ENCODE results near the gene CHAC1.

The CHAC1 gene

DNA sequence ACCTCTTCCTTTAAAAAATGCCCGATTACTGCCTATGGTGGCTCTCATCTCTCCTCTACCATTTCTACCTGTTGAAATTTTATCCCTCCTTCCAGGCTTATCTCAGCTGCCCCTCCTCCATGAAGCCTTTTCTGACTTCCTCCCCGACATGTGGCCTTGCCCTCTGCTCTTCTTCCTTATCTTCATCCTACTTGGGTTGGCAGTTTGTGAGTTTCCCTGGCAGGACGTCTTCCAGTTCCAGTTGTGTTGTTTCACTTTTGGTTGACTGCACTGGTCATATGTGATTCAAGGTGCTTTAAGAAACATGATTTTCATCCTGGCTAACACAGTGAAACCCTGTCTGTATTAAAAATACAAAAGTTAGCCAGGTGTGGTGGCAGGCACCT is 19.8 kb upstream of the CHAC1 start:
- DNase-seq = no peak

DNA sequence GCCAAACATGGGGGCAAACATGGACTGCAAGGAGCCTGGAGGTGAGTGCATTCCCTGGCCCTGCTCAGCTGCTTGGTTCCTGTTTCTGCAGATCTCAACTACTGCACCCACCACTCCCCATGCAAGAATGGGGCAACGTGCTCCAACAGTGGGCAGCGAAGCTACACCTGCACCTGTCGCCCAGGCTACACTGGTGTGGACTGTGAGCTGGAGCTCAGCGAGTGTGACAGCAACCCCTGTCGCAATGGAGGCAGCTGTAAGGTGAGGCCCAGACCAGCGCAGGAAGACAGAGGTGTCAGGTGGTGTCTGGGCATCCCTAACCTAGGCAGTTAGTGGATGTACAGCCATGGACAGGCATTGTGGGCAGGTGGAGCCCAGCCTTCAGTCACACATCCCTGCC is 18.8 kb upstream of the CHAC1 start:
- in situ Hi-C loops (cut with HindIII; ENCODE audit: low pct_ligation_motif_present, low pct_unique_long_range_greater_than_20kb, low sequenced_read_pairs) = no loop called here
- DNase-seq = no peak

More for the DNA sequence above, 19.8 kb upstream of the CHAC1 start:
- in situ Hi-C loops (cut with HindIII; ENCODE audit: low pct_ligation_motif_present, low pct_unique_long_range_greater_than_20kb, low sequenced_read_pairs) = no loop called here

DNA sequence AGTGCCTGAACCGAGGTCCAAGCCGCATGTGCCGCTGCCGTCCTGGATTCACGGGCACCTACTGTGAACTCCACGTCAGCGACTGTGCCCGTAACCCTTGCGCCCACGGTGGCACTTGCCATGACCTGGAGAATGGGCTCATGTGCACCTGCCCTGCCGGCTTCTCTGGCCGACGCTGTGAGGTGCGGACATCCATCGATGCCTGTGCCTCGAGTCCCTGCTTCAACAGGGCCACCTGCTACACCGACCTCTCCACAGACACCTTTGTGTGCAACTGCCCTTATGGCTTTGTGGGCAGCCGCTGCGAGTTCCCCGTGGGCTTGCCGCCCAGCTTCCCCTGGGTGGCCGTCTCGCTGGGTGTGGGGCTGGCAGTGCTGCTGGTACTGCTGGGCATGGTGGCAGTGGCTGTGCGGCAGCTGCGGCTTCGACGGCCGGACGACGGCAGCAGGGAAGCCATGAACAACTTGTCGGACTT is 17.0 kb upstream of the CHAC1 start:
- in situ Hi-C loops (cut with HindIII; ENCODE audit: low pct_ligation_motif_present, low pct_unique_long_range_greater_than_20kb, low sequenced_read_pairs) = no loop called here

DNA sequence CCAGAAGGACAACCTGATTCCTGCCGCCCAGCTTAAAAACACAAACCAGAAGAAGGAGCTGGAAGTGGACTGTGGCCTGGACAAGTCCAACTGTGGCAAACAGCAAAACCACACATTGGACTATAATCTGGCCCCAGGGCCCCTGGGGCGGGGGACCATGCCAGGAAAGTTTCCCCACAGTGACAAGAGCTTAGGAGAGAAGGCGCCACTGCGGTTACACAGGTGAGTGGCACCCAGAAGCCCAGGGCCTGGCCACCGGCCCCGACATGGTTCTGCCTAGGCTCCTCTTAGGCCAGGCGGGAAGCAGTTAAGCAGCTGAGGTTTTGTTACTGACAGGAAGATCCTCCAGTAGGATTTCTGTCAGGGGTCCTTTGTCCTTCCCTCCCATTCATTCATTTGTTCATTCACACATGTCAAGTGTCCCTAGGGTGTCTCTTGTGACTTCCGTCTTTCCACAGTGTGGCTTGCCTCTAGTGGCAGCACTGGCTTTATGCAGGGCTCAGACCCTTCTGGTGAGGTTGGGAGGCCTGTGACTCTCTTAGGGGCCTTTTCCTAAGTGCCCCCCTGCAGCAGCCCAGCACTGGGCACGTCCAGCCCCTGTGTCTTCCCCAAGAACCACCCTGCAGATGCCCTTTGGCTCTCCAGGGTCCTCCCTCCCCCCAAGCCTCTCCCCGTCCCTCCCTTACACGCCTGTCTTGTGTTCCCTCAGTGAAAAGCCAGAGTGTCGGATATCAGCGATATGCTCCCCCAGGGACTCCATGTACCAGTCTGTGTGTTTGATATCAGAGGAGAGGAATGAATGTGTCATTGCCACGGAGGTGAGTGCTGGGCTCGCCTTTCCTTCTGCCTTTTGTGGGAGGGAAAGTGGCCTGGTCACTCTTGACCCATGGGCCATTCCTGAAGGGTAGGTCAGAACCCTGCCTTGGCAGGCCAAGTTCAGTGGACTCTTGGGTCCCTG is 16.3 kb upstream of the CHAC1 start:
- DNase-seq = no peak
- in situ Hi-C loops (cut with HindIII; ENCODE audit: low pct_ligation_motif_present, low pct_unique_long_range_greater_than_20kb, low sequenced_read_pairs) = no loop called here

More for the DNA sequence above, 17.0 kb upstream of the CHAC1 start:
- DNase-seq = no peak

DNA sequence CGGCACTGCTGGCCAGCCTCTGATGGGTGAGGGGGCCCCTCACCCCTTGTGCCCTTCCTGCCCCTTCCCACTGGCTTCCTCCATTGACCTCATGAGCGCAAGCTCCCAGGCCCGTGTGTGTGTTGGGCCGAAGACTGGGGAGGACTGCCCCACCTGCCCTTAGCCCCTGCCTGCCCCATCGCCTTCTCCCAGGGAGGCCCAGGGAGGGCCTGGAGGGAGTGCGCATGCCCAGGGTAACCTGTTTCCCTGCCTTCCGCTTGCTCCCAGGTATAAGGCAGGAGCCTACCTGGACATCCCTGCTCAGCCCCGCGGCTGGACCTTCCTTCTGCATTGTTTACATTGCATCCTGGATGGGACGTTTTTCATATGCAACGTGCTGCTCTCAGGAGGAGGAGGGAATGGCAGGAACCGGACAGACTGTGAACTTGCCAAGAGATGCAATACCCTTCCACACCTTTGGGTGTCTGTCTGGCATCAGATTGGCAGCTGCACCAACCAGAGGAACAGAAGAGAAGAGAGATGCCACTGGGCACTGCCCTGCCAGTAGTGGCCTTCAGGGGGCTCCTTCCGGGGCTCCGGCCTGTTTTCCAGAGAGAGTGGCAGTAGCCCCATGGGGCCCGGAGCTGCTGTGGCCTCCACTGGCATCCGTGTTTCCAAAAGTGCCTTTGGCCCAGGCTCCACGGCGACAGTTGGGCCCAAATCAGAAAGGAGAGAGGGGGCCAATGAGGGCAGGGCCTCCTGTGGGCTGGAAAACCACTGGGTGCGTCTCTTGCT is 15.3 kb upstream of the CHAC1 start:
- in situ Hi-C loops (cut with HindIII; ENCODE audit: low pct_ligation_motif_present, low pct_unique_long_range_greater_than_20kb, low sequenced_read_pairs) = no loop called here
- peak; percentile 87 for DNase-seq

DNA sequence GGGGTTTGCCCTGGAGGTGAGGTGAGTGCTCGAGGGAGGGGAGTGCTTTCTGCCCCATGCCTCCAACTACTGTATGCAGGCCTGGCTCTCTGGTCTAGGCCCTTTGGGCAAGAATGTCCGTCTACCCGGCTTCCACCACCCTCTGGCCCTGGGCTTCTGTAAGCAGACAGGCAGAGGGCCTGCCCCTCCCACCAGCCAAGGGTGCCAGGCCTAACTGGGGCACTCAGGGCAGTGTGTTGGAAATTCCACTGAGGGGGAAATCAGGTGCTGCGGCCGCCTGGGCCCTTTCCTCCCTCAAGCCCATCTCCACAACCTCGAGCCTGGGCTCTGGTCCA is 14.8 kb upstream of the CHAC1 start:
- DNase-seq = no peak
- in situ Hi-C loops (cut with HindIII; ENCODE audit: low pct_ligation_motif_present, low pct_unique_long_range_greater_than_20kb, low sequenced_read_pairs) = no loop called here

DNA sequence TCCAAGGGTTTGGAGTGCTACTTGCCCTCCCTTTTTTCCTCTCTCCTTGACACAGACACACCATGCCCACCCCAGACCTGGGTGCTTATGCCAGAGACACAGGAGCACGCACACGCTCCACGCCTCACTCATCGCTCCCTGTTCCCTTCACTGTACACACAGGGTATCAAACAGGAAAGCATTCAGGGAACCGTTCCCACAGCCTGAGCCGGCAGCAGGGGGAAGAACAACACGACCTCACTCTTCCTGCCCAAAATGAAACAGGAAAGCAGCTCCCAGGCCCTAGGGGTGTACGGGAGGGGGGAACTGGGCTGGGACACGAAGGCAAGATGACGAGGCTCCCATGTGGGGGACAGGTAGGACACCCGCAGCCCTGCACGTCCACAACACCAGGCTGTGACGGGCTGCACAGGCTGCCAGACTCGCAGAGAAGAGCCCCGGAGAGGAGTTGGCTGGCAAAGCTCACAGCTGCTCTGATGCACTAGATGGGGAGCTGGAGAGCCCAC is 12.9 kb upstream of the CHAC1 start:
- in situ Hi-C loops (cut with HindIII; ENCODE audit: low pct_ligation_motif_present, low pct_unique_long_range_greater_than_20kb, low sequenced_read_pairs) = no loop called here

DNA sequence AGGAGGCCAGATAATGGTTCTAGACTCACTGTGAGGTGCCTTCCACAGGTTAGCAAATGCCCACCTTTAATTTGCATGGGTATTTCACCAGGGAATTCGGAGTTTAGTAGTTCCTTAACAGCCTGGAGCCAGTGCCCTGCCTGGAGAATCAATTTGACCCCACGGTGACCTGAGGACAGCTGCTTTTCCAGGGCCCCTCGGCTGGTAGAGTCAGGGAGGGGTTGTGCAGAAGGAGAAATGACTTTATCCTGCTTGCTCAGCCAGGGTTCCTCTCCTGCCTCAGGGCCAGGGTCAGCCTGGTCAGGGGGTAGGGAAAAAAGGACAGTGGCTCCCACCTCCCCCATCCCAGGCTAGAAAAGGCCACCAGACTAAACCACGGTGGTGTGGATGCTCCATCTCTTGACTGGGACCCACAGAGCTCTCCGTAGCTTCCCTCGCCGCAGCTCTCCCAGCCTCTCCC is 12.2 kb upstream of the CHAC1 start:
- in situ Hi-C loops (cut with HindIII; ENCODE audit: low pct_ligation_motif_present, low pct_unique_long_range_greater_than_20kb, low sequenced_read_pairs) = no loop called here
- DNase-seq = no peak

More for the DNA sequence above, 12.9 kb upstream of the CHAC1 start:
- DNase-seq = no peak

DNA sequence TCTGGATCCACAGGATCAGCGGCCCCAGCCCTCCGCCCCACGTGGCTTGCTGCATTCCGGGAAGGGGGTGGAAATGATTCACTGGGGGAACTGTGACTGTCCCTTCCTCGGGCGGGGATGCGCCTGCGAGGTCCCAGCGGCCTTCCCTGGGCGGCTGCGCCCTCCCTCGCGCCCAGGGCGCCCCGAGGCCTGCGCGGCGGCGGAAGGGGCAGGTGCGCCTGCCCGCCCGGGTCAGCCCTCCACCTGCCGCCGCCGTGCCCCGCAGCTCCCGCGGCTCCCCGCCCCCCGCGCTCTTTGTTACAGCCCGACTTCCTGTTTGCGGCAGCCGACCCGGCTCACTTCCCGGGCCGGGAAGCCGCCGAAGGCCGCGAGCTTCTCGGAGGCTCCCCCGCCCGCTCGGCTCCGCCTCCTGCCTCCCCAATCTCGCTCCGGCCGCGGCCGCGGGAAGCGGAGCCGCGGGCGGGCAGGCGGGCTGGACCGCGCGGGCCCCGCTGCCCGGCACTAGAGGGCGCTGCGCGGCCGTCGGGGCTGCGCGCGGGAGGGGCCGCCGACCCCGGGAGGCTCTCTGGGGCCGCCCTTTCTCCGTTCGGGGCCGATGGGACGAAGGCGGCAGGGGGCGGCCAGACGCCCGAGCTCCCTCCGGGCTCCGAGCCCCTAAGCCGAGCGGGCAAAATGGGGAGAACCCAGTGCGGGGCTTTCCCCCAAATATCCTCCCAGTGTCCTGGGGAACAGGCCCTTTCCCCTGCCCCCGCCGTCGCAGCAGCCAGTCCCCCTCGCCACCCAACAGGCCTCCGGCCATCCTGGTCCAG is 11.5 kb upstream of the CHAC1 start:
- in situ Hi-C loops (cut with HindIII; ENCODE audit: low pct_ligation_motif_present, low pct_unique_long_range_greater_than_20kb, low sequenced_read_pairs) = no loop called here
- peak; percentile 85 for DNase-seq

DNA sequence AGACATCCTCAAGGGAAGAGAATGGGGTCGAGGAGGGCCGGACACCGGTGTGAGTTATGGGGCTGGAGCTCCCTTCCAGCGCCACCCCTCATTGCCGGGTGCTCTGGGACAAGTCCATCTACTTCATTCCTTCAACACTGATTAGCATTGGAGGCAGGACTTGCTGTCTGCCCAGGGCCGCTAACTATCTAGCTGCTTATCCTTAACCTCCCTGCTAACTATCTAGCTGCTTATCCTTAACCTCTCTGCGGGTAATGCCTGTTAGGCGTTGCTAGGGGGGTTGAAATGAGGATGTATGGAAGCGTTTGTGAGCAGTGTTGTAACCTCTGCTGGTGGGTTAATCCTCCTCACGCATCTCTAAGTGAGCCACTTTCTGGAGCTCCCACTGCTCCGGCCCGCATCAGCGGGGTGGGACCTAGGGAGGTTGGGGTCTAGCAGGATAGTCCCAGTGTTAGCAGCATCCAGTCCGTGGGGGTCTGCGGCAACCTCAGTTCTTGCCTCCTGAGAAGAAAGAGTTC is 10.9 kb upstream of the CHAC1 start:
- DNase-seq = no peak
- in situ Hi-C loops (cut with HindIII; ENCODE audit: low pct_ligation_motif_present, low pct_unique_long_range_greater_than_20kb, low sequenced_read_pairs) = no loop called here

DNA sequence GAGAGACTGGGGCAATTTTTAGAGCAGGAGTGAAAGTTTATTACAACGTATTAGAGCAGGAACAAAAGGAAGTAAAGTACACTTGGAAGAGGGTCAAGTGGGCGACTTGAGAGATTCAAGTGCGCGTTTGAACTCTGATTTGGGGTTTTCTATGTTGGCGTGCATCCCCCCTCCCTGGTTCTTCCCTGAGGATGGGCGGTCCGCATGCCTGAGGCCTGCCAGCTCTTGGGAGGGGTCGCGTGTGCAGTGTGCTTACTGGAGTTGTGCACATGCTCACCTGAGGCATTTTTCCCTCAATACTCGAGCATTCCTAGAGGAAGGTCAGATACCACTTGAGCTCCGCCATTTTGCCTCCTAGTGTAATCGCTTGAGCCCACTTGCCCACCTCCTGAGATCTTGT is 10.4 kb upstream of the CHAC1 start:
- no peak for DNase-seq
- in situ Hi-C loops (cut with HindIII; ENCODE audit: low pct_ligation_motif_present, low pct_unique_long_range_greater_than_20kb, low sequenced_read_pairs) = no loop called here

DNA sequence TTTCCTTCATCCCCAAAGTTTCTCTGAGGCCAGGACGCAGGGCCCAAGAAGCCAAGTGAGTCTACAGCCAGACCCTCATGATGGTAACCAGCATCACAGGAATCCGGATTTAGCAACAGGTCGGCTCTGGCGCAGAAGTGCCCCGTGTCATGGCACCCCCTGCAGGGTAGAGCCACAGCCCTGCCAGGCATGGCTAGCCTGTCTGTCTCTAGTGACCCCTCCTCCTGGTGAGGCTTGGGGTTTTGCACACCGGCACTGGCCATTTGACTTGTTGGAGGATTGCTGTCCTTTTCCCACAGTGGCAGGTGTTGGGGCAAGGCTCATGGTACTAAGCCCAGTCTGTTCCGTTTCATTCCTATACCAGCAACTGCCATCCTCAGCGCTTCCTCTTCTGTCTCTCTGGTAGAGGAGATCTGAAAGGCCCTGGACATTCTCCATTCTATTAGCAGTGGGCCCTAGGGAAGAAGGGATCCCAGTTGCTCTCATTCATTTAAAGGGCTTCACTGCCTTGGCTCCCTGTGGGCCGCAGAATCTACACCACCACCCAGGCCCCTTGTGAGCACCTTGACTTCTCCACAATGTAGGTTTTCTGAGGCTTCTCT is 9.4 kb upstream of the CHAC1 start:
- in situ Hi-C loops (cut with HindIII; ENCODE audit: low pct_ligation_motif_present, low pct_unique_long_range_greater_than_20kb, low sequenced_read_pairs) = no loop called here
- DNase-seq = no peak

DNA sequence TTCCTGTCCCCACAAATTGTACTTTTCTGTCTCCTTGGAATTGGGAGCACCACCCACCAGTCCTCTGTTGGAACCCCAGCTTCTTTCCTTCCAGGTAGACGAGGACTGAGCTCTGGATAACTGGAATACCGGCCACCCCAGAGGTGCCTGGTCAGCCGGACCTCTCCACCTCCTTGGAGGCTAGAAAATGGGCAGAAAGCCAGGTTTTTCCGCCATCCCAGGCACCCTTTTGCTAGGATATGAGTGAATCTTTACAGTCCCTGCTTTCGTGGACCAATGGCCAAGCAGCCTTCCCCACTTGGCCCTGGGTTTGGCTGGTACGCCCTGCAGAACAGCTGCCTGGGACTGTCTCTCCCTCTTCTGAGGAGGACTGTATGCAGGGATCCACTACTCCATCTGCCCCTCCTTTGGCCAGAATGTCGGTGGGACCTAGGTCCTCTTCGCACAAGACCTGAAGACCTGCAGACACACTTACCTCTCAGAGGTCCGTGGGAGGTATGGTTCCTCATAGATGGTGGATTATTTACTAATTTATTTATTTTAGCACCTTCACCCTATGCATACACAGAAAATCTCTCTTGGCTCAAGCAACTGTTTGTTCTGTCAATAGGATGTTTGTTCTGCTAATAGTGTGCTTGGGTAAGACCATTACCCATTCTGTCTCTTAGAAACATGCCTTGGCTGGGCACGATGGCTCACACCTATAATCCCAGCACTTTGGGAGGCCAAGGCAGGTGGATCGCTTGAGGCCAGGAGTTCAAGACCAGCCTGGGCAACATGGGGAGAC is 8.6 kb upstream of the CHAC1 start:
- in situ Hi-C loops (cut with HindIII; ENCODE audit: low pct_ligation_motif_present, low pct_unique_long_range_greater_than_20kb, low sequenced_read_pairs) = no loop called here
- DNase-seq = no peak

DNA sequence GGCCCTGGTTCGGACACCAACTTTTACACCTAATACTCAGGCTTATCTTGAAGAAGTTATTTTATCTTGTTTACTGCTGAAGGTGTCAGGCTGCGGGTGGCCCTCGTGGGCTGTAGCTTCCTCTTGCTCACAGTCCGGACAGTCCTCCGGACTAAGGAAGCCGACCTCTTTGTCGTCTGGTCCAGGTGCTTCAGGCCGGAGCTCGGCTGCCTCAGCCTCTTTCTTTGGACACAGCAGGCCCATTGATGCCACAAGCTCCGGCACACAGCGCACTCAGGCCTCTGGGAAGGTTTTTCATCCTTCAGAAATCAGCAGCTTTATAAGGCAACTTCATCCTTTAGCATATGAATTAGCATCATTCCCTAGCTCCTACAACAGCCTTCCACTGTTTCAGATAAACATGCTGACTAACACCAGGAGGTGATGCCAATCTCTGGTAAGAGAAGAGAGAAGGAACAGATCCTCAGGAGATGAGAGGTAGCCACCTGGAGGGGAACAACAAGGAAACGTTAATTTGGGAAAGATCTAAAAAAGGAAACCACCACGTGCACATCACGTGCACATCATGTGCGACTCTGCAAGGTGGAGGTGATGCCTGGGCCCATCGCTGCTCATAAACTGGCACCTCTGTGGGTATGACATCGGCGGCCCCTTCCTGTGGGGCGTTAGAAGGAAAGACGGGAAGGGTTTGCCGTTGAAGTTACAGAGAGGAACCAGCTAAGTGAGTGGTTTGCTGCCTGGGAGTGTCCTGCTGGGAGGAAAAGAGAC is 4.4 kb upstream of the CHAC1 start:
- no peak for DNase-seq
- in situ Hi-C loops (cut with HindIII; ENCODE audit: low pct_ligation_motif_present, low pct_unique_long_range_greater_than_20kb, low sequenced_read_pairs) = no loop called here

DNA sequence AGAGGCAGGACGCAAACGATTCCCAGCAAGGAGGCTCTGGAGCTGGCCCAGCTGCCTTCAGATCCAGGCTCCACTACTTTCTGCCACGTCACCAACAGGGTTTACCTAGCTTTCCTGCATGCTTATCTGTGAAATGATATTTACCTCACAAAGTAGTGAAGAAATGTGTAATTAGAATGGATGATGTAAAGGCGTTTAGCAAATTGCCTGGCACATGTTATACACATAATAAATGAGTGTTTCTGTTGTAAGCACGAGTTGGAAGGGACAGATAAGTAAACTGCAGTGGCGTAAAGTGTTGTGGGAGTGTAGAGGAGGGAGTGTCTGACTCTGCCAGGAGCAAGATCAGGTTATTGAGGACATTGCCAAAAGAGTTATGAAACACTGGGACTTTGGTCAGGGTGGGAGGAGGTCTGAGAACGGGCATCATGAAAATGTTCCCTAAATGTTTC is 3.5 kb upstream of the CHAC1 start:
- in situ Hi-C loops (cut with HindIII; ENCODE audit: low pct_ligation_motif_present, low pct_unique_long_range_greater_than_20kb, low sequenced_read_pairs) = no loop called here
- no peak for DNase-seq

DNA sequence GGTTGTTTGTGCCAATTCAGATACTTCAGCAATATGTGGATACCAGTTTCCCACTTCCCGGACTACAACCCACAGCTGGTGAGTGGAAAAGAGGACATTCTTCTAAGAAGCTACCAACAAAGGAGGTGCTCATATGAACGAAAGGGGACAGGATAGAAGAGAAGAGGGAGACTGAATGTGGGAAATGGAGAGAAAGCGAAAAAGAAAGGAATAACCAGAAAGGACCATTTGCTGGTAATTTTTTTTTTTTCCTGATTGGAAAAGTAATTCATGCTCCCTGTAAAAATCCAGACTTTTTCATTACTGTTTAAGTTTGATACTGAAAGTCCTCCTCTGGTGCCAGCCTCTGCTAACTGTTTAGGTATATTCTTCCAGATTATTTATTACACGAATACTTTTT is 1.5 kb upstream of the CHAC1 start:
- in situ Hi-C loops (cut with HindIII; ENCODE audit: low pct_ligation_motif_present, low pct_unique_long_range_greater_than_20kb, low sequenced_read_pairs) = no loop called here
- no peak for DNase-seq

All from ACHN (cell line).